Right cardiac atrium (tissue), 5 donors: ENCODE data around the gene ATF3. TPM values are rescaled to one million over a fixed set of nuclear protein-coding genes. Genes with fewer than 3 reads are reported as not detected.

Experiments
- ATAC-seq, 2 donors: fragments of 200-7000 bp; cut with Tn5 transposase; one replicate each; pipeline versions ENCODE4 v1.8.0 to v1.9.1; 2020; ENCODE audit warnings: moderate library complexity in 2 of 2, mild to moderate bottlenecking in 1 of 2
- DNase-seq, 3 donors: peaks; one replicate each; pipeline ENCODE4 v3.0.0-alpha.2; 2020
- H3K27ac ChIP-seq: one replicate; pipeline ENCODE4 v1.5.1; 2013; ENCODE audit warnings: mild to moderate bottlenecking, low read length, control low read depth, moderate library complexity
- H3K27me3 ChIP-seq: one replicate; pipeline ENCODE4 v1.6.1; 2013; ENCODE audit not compliant: control insufficient read depth, insufficient read depth
- H3K4me1 ChIP-seq: one replicate; pipeline ENCODE4 v1.6.1; 2013; ENCODE audit warnings: low read length; ENCODE audit not compliant: control insufficient read depth, insufficient read depth
- H3K4me3 ChIP-seq: one replicate; pipeline ENCODE4 v1.5.1; 2013; ENCODE audit warnings: low read length, control low read depth
- H3K9me3 ChIP-seq: one replicate; pipeline ENCODE4 v1.6.1; 2013; ENCODE audit warnings: low read length; ENCODE audit not compliant: control insufficient read depth
- WGBS: extraction: QIAGEN DNeasy Blood & Tissue Kit; methylation state at CpG from one replicate; pipeline ENCODE4 v1.1.7; 2013; 5-methylcytosine and 5-hydroxymethylcytosine counted together
- intact Hi-C, 4 donors: fragments of 100-400 bp; cut with DNase I; formaldehyde crosslinking; loops; one replicate each; pipeline versions ENCODE4 v1.11.0 to v1.14.0; 2022 to 2023
- long read RNA-seq, 4 donors: library from polyadenylated mRNA; unstranded; transcript quantifications; one replicate each; pipeline ENCODE4 v2.0.0, GENCODE V29; 2020 to 2021
- polyA plus RNA-seq: library from polyadenylated mRNA; stranded (reverse); fragments of 200-250 nt; gene quantifications from one replicate; pipeline ENCODE4 v1.2.3, GENCODE V29; 2013
- total RNA-seq, 4 donors: library from RNA; stranded (reverse); fragmentation: NEBNext Ultra II Directional; extraction: Animal tissue kit (Norgen Biotek cat#: 25700); gene quantifications; one replicate each; pipeline ENCODE4 v1.2.1, GENCODE V29; 2021
- donor health status: healthy with polysubstance abuse.
- donor health status: DM: no; HTN: yes; CAD: no.
- donor health status: DM: no; HTN: no; CAD: no.
- donor health status: DM: no; HTN: yes; CAD: no; lungs with severe emphysema.
- donor health status: DM: yes; HTN: yes; CAD: no.

ATF3 gene
- total RNA-seq (10 to 100 TPM in 1 of 4 donors, 1 to 10 TPM in 3; 6.9 to 24.4 (median 7.9) TPM), polyA plus RNA-seq (195 TPM)
- long read RNA-seq, donor 1, transcript ATF3-202 (4 exons, 2,033 nt) = major isoform, 6 of 8 reads
- long read RNA-seq, donor 1, partial matches to known transcripts = 0 of 8 reads
- long read RNA-seq, donor 1, other reads (novel, unspliced or antisense) = 2 of 8 reads
- long read RNA-seq, donor 2, partial matches to known transcripts = 0 of 1 reads
- long read RNA-seq, donor 2, other reads (novel, unspliced or antisense) = 0 of 1 reads
- long read RNA-seq, donor 3, transcript ATF3-202 (4 exons, 2,033 nt) = major isoform, 43 of 58 reads
- long read RNA-seq, donor 3, transcript ATF3-208 (3 exons, 1,626 nt) = minor isoform, 9 of 58 reads
- long read RNA-seq, donor 3, partial matches to known transcripts = 3 of 58 reads
- long read RNA-seq, donor 3, other reads (novel, unspliced or antisense) = 2 of 58 reads
- long read RNA-seq, donor 4, transcript ATF3-202 (4 exons, 2,033 nt) = major isoform, 9 of 11 reads
- long read RNA-seq, donor 4, partial matches to known transcripts = 0 of 11 reads
- long read RNA-seq, donor 4, other reads (novel, unspliced or antisense) = 0 of 11 reads

GRCh38 chr1:212608392-212608958 lies at the start of gene ATF3:
Gene ATF3 (plus strand): TSS chr1:212608761. CDS start chr1:212615022, 6,261 bp downstream.
- under 1% methylated on average over 54 of the region's 54 CpGs for WGBS
- peak within 1 kb of the TSS; percentile 91 for H3K4me3 ChIP-seq

GRCh38 chr1:212559929-212560328 lies 48.6 kb upstream of the ATF3 start:
- Histone ChIP-seq H3K4me1 (no peaks in the 10 kb centered on the region), H3K27me3 (no peaks in the 10 kb centered on the region), H3K27ac (no peak overlapping the region), H3K9me3 (no peaks in the 10 kb centered on the region), H3K4me3 (no peak overlapping the region)
- intact Hi-C loops = loop anchor here (10.0 kb wide), 2 partner anchors 45 to 85 kb away; partner anchors contain the start of gene ATF3 (in 1 of the 4)
- ATAC-seq (no peak), DNase-seq (no peak)
- WGBS = 85% methylated on average over 11 of the region's 11 CpGs

More at GRCh38 chr1:212608392-212608958, at the start of gene ATF3:
- peak; percentile 100 for DNase-seq
- intact Hi-C loops = loop anchor here in 1 of 4 donors (10.0 kb wide), 2 partner anchors 54 to 134 kb away; no protein-coding TSS in a partner anchor
- H3K27me3 ChIP-seq = no peaks in the 10 kb centered on the region
- H3K9me3 ChIP-seq = no peaks in the 10 kb centered on the region
- peak; percentile 96 to 98 for ATAC-seq
- H3K4me1 ChIP-seq = peaks cover 6% of the 10 kb centered on the region
- H3K27ac ChIP-seq = peak within 1 kb of the TSS; percentile 95

- intact Hi-C loops = loop anchor here in 2 of 4 donors (10.0 kb wide), 1 partner anchor 86 kb away; no protein-coding TSS in a partner anchor
- no peaks in the 10 kb centered on the region for H3K27me3 ChIP-seq
- H3K27ac ChIP-seq = peak overlapping the region; percentile 22
- ATAC-seq = no peak
- WGBS = 84% methylated on average over 6 of the region's 6 CpGs
- H3K4me1 ChIP-seq = no peaks in the 10 kb centered on the region
- no peak for DNase-seq
- H3K9me3 ChIP-seq = no peaks in the 10 kb centered on the region
- H3K4me3 ChIP-seq = no peak overlapping the region
These were observed 47.6 kb upstream of the ATF3 start for GRCh38 chr1:212560933-212561460.

GRCh38 chr1:212561501-212561931 lies 47.0 kb upstream of the ATF3 start:
- Histone ChIP-seq H3K27me3 (no peaks in the 10 kb centered on the region), H3K27ac (peak overlapping the region; percentile 4), H3K4me3 (no peak overlapping the region), H3K9me3 (no peaks in the 10 kb centered on the region), H3K4me1 (no peaks in the 10 kb centered on the region)
- no peak for ATAC-seq
- WGBS = 50% methylated on average over 5 of the region's 5 CpGs
- intact Hi-C loops = loop anchor here in 2 of 4 donors (10.0 kb wide), 1 partner anchor 87 kb away; no protein-coding TSS in a partner anchor
- no peak for DNase-seq

GRCh38 chr1:212562771-212563170 lies 45.8 kb upstream of the ATF3 start:
- Histone ChIP-seq H3K4me1 (peaks cover 1% of the 10 kb centered on the region), H3K9me3 (no peaks in the 10 kb centered on the region), H3K27me3 (no peaks in the 10 kb centered on the region), H3K27ac (no peak overlapping the region), H3K4me3 (no peak overlapping the region)
- 89% methylated on average over 4 of the region's 4 CpGs for WGBS
- intact Hi-C loops = loop anchor here in 2 of 4 donors (10.0 kb wide), 1 partner anchor 88 kb away; no protein-coding TSS in a partner anchor
- ATAC-seq (no peak), DNase-seq (no peak)

GRCh38 chr1:212565079-212565478 lies 43.5 kb upstream of the ATF3 start:
- Histone ChIP-seq H3K4me1 (peaks cover 1% of the 10 kb centered on the region), H3K4me3 (no peak overlapping the region), H3K9me3 (no peaks in the 10 kb centered on the region), H3K27ac (no peak overlapping the region), H3K27me3 (no peaks in the 10 kb centered on the region)
- no peak for DNase-seq
- WGBS = 80% methylated on average over 4 of the region's 4 CpGs
- intact Hi-C loops = loop anchor here in 2 of 4 donors (10.0 kb wide), 1 partner anchor 90 kb away; no protein-coding TSS in a partner anchor
- no peak for ATAC-seq

- no peak overlapping the region for H3K4me3 ChIP-seq
- DNase-seq (no peak), ATAC-seq (no peak)
- H3K9me3 ChIP-seq = no peaks in the 10 kb centered on the region
- WGBS = 86% methylated on average over 6 of the region's 6 CpGs
- peaks cover 1% of the 10 kb centered on the region for H3K4me1 ChIP-seq
- no peaks in the 10 kb centered on the region for H3K27me3 ChIP-seq
- intact Hi-C loops = loop anchor here in 2 of 4 donors (10.0 kb wide), 1 partner anchor 91 kb away; no protein-coding TSS in a partner anchor
- H3K27ac ChIP-seq = no peak overlapping the region
These were observed 42.8 kb upstream of the ATF3 start for GRCh38 chr1:212565571-212566305.

GRCh38 chr1:212566522-212567479 lies 41.8 kb upstream of the ATF3 start:
- Histone ChIP-seq H3K4me1 (peaks cover 1% of the 10 kb centered on the region), H3K9me3 (no peaks in the 10 kb centered on the region), H3K4me3 (peak overlapping the region; percentile 76), H3K27ac (peak overlapping the region; percentile 56), H3K27me3 (no peaks in the 10 kb centered on the region)
- ATAC-seq (peak; percentile 82 to 89), DNase-seq (peak in 2 of 3 donors; percentile 27 to 52)
- intact Hi-C loops = loop anchor here in 2 of 4 donors (10.0 kb wide), 1 partner anchor 92 kb away; no protein-coding TSS in a partner anchor
- 17% methylated on average over 16 of the region's 16 CpGs for WGBS

GRCh38 chr1:212567638-212568037 lies 40.9 kb upstream of the ATF3 start:
- Histone ChIP-seq H3K27ac (no peak overlapping the region), H3K9me3 (no peaks in the 10 kb centered on the region), H3K27me3 (no peaks in the 10 kb centered on the region), H3K4me3 (no peak overlapping the region), H3K4me1 (peaks cover 1% of the 10 kb centered on the region)
- ATAC-seq (no peak), DNase-seq (no peak)
- WGBS = 68% methylated on average over 3 of the region's 3 CpGs
- intact Hi-C loops = loop anchor here in 2 of 4 donors (10.0 kb wide), 1 partner anchor 93 kb away; no protein-coding TSS in a partner anchor
